AG04449 (cell line): Measurements from ENCODE around the gene CAPZA3.

Source experiments
- CTCF ChIA-PET: fragments of 350-600 bp; formaldehyde crosslinking; extraction: SDS; loops from one replicate; lab custom pipeline; 2021; ENCODE audit warnings: antibody characterized with exemption; lab: Yijun Ruan, JAX
- POLR2A ChIA-PET: fragments of 400-600, 350-600 bp; formaldehyde crosslinking; extraction: SDS; loops from one replicate; lab custom pipeline; 2020; ENCODE audit warnings: antibody characterized with exemption, inconsistent platforms; lab: Yijun Ruan, JAX
- DNase-seq: peaks from one replicate; pipeline ENCODE4 v3.0.0-alpha.2; 2010; ENCODE audit warnings: low read depth, low spot score
- H3K4me3 ChIP-seq: 2 replicates; pipeline ENCODE4 v1.5.1; 2011; ENCODE audit warnings: low read depth, mild to moderate bottlenecking, control low read depth, low read length
- CTCF ChIP-seq: IDR thresholded peaks from one replicate; pipeline ENCODE4 v1.5.1; 2011; ENCODE audit warnings: mild to moderate bottlenecking, moderate library complexity, low read length, control low read depth, inconsistent platforms; ENCODE audit not compliant: insufficient read depth; ENCODE audit errors: missing control alignments

CAPZA3 gene

GRCh38 chr12:18750085-18750484 is 12.2 kb downstream of the CAPZA3 start:
- ChIA-PET CTCF (no interaction called here), POLR2A (no interaction called here)
- TF ChIP-seq CTCF, result no peak
- DNase-seq, result no peak
- H3K4me3 ChIP-seq, result no peak overlapping the region

DNA sequence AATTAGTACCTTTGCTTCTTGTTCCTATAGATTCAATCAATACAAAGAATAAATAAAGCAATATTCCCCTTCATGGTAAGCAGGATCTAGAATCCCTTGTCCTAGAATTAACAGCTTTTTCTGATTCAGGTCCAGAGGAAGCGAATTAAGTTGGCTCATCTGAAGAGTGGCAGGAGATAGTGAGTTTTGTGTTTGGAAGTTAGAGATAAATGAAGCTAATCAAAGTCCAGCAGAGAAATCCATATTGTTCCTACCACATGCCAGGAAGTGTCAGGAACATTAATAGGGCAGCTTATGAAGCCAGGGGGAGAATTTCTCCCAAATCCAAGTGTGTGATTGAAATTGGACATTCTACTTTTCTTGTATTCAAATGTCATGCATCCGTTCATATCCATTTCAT is 13.9 kb downstream of the CAPZA3 start:
- CTCF ChIA-PET, result interaction anchor here (1.2 kb wide), 1 partner anchor 322 kb away, joined by 5 read pairs; no protein-coding TSS in a partner anchor
- POLR2A ChIA-PET, result no interaction called here
- no peak overlapping the region for H3K4me3 ChIP-seq
- no peak for TF ChIP-seq CTCF
- no peak for DNase-seq

DNA sequence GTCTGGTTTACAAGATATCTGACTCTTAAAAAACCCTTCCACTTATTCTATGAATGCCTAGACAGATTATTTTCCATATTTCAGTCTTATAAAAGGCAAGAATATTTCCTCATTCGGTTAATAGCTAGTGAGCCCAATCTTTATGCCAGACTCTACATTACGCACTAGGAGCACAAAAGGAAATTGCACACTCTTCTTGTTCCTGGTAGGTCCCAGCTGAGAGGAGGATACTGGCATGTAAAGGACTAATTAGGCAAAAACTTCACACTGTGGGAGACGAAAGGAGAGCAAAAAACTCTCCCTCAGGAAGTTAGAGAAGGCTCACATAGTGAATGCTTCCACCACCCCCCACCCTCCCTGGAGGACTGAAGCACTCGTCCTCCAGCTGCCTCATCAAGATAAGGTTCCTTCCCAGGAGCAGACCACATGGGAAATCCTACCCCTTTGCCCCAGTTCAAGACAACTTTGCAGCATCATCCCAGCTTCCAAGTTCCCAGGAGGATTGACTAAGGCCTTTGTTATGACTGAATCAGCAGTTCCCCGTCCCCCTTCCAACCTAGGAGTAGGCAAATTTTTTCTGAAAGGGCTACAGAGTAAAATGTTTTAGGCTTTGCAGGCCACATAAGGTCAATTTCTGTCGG is 14.5 kb downstream of the CAPZA3 start:
- ChIA-PET POLR2A (no interaction called here), CTCF (interaction anchor here (1.2 kb wide), 1 partner anchor 322 kb away, joined by 5 read pairs; no protein-coding TSS in a partner anchor)
- no peak for TF ChIP-seq CTCF
- DNase-seq, result peak; percentile 96
- no peak overlapping the region for H3K4me3 ChIP-seq

- POLR2A ChIA-PET, result no interaction called here
- no peak for DNase-seq
- H3K4me3 ChIP-seq, result no peak overlapping the region
- no peak for TF ChIP-seq CTCF
- CTCF ChIA-PET, result no interaction called here
Observed at GRCh38 chr12:18752947-18753346, 15.0 kb downstream of the CAPZA3 start.

DNA sequence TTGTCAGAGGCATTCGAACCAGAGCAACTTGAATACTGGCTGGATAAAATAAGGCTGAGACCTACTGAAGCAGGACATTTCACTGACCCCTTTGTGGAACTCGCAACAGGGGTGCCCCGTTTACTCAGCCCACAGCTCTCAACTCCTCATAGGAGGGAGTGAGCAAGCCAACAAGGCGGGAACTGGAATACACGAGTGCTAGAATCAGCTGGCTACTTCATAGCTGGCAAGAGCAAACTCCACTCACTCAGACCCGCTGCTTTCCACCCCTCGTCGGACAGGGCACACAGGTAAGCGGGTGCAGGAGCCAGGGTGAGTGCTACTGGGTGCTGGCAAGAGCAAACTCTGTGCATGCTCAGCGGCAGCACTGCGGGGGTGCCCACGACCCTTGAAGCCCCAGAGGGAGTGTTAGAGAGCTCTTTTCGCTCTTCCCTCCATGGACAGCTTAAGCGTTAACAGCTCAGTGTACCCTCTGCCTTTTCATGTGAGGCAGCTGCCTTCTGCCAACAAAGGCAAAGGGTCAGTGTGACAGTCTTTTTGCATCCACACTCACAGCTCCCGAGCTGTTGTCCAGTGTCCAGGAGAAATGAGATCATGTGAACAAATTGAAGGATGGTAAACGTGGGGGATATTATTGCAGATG is 15.7 kb downstream of the CAPZA3 start:
- ChIA-PET CTCF (no interaction called here), POLR2A (no interaction called here)
- DNase-seq, result no peak
- H3K4me3 ChIP-seq, result no peak overlapping the region
- TF ChIP-seq CTCF, result no peak

DNA sequence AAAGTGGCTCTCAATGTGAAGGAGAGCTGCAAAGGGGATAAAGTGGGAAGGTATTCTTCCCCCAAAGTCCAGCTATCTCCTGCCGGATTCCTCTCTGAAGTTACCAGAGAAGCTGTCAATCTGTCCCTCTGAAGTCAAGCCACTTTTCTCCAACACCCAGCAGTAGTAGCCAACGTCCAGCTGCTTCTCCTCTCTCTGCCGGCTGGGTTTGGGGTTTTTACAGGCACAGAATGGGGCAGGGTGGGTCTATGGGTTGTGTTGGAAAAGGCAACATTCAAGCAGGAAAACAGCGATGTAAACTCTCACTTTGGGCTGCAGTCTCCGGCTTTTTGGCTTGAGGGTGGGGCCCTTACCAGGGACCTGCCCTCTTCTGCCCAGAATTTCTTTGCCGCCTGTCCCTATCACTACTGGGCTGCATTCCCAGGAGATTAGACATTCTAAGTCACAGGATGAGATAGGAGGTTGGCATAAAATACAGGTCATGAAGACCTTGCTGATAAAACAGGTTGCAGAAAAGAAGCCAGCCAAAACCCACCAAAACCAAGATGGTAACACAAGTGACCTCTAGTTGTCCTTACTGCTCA is 16.3 kb downstream of the CAPZA3 start:
- POLR2A ChIA-PET, result no interaction called here
- CTCF ChIA-PET, result no interaction called here
- TF ChIP-seq CTCF, result no peak
- DNase-seq, result no peak
- H3K4me3 ChIP-seq, result no peak overlapping the region
